Ishikawa (cell line): ENCODE measurements around the gene TCFL5.

Experiments
- CEBPB ChIP-seq: IDR thresholded peaks from 2 replicates; pipeline ENCODE4 v1.6.1; 2012
- CREB1 ChIP-seq: IDR thresholded peaks from 2 replicates; pipeline ENCODE4 v1.6.1; 2012; ENCODE audit warnings: low read depth
- EGR1 ChIP-seq: IDR thresholded peaks from 2 replicates; pipeline ENCODE4 v1.6.1; 2012
- EP300 ChIP-seq: IDR thresholded peaks from 2 replicates; pipeline ENCODE4 v1.6.1; 2012; ENCODE audit warnings: borderline replicate concordance
- FOXM1 ChIP-seq: IDR thresholded peaks from 2 replicates; pipeline ENCODE4 v1.6.1; 2012; ENCODE audit warnings: low read depth, borderline replicate concordance
- NFIC ChIP-seq: IDR thresholded peaks from 2 replicates; pipeline ENCODE4 v1.6.1; 2012
- RAD21 ChIP-seq: IDR thresholded peaks from 2 replicates; pipeline ENCODE4 v1.6.1; 2012; ENCODE audit warnings: low read depth
- REST ChIP-seq: IDR thresholded peaks from 2 replicates; pipeline ENCODE4 v1.6.1; 2012; ENCODE audit warnings: low read depth, mild to moderate bottlenecking
- TAF1 ChIP-seq: IDR thresholded peaks from 2 replicates; pipeline ENCODE4 v1.6.1; 2012; ENCODE audit warnings: low read depth, mild to moderate bottlenecking
- TCF12 ChIP-seq: IDR thresholded peaks from 2 replicates; pipeline ENCODE4 v1.6.1; 2012; ENCODE audit warnings: low read depth
- TEAD4 ChIP-seq: IDR thresholded peaks from 2 replicates; pipeline ENCODE4 v1.6.1; 2012
- USF1 ChIP-seq: IDR thresholded peaks from 2 replicates; pipeline ENCODE4 v1.6.1; 2012
- YY1 ChIP-seq: IDR thresholded peaks from 2 replicates; pipeline ENCODE4 v1.6.1; 2012; ENCODE audit warnings: low read depth
- ZBTB7A ChIP-seq: IDR thresholded peaks from 2 replicates; pipeline ENCODE4 v1.6.1; 2012; ENCODE audit warnings: low read depth
- TF ChIP-seq, protein P1 (sequence below): IDR thresholded peaks from 2 replicates; pipeline ENCODE4 v1.6.1; 2012

The TCFL5 gene

DNA sequence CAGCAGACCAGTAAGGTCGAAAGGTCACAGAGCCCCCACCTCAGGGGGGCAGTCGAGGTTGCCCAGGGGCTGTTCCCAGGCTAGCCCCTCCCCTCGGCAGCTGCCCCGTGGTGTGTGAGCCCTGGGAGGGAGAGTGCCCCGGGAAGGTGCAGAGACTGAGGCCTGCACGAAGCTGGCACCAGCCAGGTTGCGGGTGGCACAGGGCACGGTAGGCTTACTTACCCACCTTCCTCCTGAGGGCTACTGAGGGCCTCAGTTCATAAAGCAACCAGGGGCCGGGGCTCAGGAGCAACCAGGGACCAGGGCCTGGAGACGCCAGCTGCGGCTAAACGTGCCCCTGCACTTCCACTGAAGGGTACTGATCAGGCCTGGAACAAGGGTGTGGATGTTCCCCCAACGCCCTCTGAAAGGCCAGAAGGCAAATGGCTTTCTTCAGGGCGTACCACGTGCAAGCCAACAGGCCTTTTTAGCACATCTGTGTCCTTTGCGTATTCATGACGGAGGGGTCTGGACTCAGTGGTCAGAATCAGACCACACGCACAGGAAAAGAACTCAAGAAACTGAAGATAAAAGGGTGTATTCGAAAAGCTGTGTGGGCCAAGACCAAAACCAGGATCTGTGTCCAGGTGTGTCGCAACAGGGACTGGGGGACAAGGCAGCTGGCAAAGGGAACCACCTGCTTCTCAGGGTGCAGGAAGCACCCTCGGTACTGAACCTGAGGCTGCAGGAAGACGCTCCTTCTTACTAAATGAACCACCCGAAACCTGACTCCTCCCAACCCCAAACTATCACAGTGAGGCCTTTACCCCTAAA lies 24.5 kb upstream of the TCFL5 start:
- no peak for TF ChIP-seq CREB1
- TF ChIP-seq TEAD4, result no peak
- TF ChIP-seq RAD21, result no peak

DNA sequence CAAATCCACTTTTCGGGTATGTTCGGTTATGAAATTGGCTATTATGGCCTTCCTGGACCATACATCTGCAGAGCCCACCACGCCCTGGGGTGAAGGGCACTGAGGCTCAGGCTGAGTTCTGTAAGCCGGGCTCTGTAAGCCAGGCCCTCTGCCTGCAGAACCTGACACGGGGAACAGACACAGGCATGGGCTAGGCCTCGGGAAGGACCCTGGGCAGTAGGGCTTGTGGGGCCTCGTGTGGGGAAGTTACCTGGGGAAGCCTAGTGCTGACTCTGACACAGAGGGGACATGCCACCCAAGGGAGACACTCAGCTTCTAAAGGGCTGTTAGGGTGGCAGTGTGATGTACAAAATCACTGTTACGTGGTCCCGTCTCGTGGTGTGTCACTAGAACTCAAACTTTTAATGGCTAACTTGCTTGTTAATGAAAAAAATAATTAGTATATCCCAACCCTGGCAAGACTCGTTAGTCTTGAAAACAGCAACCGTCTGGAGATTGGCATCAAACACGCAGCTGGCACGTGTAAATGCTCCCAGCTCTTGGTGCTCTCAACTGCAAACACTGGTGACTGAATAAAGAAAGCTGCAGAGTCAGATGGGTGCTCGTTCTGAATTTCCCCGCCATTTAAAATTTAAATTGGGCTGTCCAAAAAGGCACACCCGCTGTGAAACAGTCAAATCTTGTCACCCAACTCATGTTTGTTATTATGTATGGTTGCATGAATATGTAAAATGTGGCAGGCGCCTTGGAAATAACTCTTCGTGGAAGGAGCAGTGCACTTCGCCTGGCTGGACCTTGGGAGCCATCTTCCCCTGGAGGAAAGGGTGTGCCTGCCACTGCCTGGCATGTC lies 23.6 kb upstream of the TCFL5 start:
- no peak for TF ChIP-seq ZBTB7A
- no peak for TF ChIP-seq REST
- no peak for TF ChIP-seq NFIC
- no peak for TF ChIP-seq EGR1
- TF ChIP-seq USF1, result no peak
- TF ChIP-seq RAD21, result no peak

DNA sequence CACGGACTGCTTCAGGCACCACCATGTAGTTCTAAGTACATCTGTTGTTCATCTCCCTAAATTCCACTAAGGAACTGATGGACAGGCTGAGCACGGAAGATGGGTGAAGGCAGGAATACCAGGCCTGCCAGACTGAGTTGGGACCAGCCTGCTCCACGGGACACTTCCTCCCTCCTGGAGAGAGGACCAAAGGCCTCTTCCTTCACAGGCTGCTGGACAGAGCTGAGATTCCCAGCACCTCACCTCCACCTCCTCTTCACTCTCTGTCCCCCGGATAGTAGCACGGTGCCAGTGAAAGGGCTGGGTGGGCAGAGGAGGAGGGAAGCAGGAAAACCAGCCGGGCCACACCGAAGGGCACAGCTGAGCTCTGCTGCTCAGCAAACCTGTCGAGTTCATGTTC lies 22.9 kb upstream of the TCFL5 start:
- TF ChIP-seq TEAD4 (no peak), ZBTB7A (no peak), TCF12 (no peak), TAF1 (no peak), CEBPB (no peak), EP300 (no peak), NFIC (no peak), FOXM1 (no peak), CREB1 (no peak), EGR1 (no peak), REST (no peak), USF1 (no peak), YY1 (no peak)
- TF ChIP-seq, protein P1, sequence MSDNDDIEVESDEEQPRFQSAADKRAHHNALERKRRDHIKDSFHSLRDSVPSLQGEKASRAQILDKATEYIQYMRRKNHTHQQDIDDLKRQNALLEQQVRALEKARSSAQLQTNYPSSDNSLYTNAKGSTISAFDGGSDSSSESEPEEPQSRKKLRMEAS, result no peak

DNA sequence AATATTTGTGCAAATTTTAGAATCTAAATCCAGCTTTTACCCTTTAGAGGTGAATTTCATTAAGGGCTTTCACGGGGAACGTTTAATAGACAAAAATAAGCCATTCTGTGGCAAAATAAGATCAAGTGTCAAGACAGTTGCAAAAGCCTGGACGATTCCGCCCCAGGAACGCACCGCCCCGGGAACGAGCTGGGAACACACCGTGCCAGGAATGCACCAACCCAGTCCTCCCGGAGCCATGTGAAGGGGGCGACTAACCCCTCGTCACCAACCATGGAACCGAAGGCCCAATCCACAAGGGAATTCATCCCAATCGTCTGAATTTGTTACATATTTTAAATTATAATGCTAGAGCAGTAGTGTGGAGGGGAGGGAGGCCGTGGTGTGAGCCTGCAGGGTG lies 20.8 kb upstream of the TCFL5 start:
- TF ChIP-seq CEBPB, result no peak

GRCh38 chr20:62881662-62882395 lies 20.2 kb upstream of the TCFL5 start:
- TF ChIP-seq ZBTB7A, result no peak
- no peak for TF ChIP-seq EP300
- TF ChIP-seq, protein P1, result no peak
- no peak for TF ChIP-seq RAD21
- TF ChIP-seq USF1, result no peak
- no peak for TF ChIP-seq TAF1
- no peak for TF ChIP-seq REST
- TF ChIP-seq EGR1, result no peak
- no peak for TF ChIP-seq NFIC
- TF ChIP-seq TEAD4, result no peak
- no peak for TF ChIP-seq CEBPB
- TF ChIP-seq TCF12, result no peak
- no peak for TF ChIP-seq FOXM1
